ENCODE data around the gene AGPS. TPM values are rescaled to one million over a fixed set of nuclear protein-coding genes. Genes with fewer than 3 reads are reported as not detected.
"Not testable (repeated sequence)": the region's sequence is repeated elsewhere in the genome, so short reads cannot be mapped to it uniquely, and the experiment has no call there.

AGPS gene
- total RNA-seq, 2 experiments from 2014 or later, result 2.1 to 9.6 TPM

- Histone ChIP-seq H3K36me3 (ENCODE audit: insufficient read depth, low read length) (no peaks in the 10 kb centered on the region), H3K27ac (ENCODE audit: low read depth, low read length, poor library complexity, severe bottlenecking) (no peak overlapping the region), H3K4me3 (ENCODE audit: low read depth, low read length, poor library complexity, severe bottlenecking) (no peak overlapping the region), H3K79me2 (ENCODE audit: insufficient read depth, low read depth, low read length) (no peaks in the 10 kb centered on the region), H3K9me2 (ENCODE audit: insufficient read depth, low read length) (no peaks in the 10 kb centered on the region), H2AFZ (ENCODE audit: low read length) (no peak overlapping the region), H3K9me3 (ENCODE audit: low read length) (no peaks in the 10 kb centered on the region), H4K20me1 (ENCODE audit: insufficient read depth, low read length) (no peaks in the 10 kb centered on the region), H3K4me1 (ENCODE audit: insufficient read depth, low read length, poor library complexity, severe bottlenecking) (no peaks in the 10 kb centered on the region), H3K4me2 (ENCODE audit: low read length) (no peak overlapping the region)
- POLR2A ChIA-PET, result interaction anchor here (0.6 to 1.4 kb wide), 2 partner anchors 10 to 53 kb away, joined by 3 read pairs; no protein-coding TSS in a partner anchor
- TF ChIP-seq EZH2phosphoT487 (IDR thresholded peaks at IDR 0.05; ENCODE audit: borderline replicate concordance, low read depth, low read length), result no peak
- TF ChIP-seq CTCF (conservative IDR thresholded peaks at IDR 0.05; ENCODE audit: low read length), result no peak
- DNase-seq (ENCODE audit: low spot score), result no peak
- intact Hi-C loops (cut with micrococcal nuclease; ENCODE audit: unreplicated experiment), result no loop called here
- CTCF ChIA-PET (ENCODE audit: unreplicated experiment), result no interaction called here
- no TSS peak for BruUV-seq (replicated peaks)
Observed at GRCh38 chr2:177348118-177348654, 44.4 kb upstream of the AGPS start.

GRCh38 chr2:177348733-177349693 is 43.6 kb upstream of the AGPS start:
- Histone ChIP-seq H2AFZ (ENCODE audit: low read length) (no peak overlapping the region), H3K4me1 (ENCODE audit: insufficient read depth, low read length, poor library complexity, severe bottlenecking) (no peaks in the 10 kb centered on the region), H3K4me2 (ENCODE audit: low read length) (no peak overlapping the region), H3K79me2 (ENCODE audit: insufficient read depth, low read depth, low read length) (no peaks in the 10 kb centered on the region), H3K4me3 (ENCODE audit: low read depth, low read length, poor library complexity, severe bottlenecking) (no peak overlapping the region), H3K9me3 (ENCODE audit: low read length) (no peaks in the 10 kb centered on the region), H3K9me2 (ENCODE audit: insufficient read depth, low read length) (no peaks in the 10 kb centered on the region), H4K20me1 (ENCODE audit: insufficient read depth, low read length) (no peaks in the 10 kb centered on the region), H3K27ac (ENCODE audit: low read depth, low read length, poor library complexity, severe bottlenecking) (no peak overlapping the region), H3K36me3 (ENCODE audit: insufficient read depth, low read length) (no peaks in the 10 kb centered on the region)
- BruUV-seq (replicated peaks), result no TSS peak
- POLR2A ChIA-PET, result interaction anchor here (0.6 to 1.4 kb wide), 3 partner anchors 10 to 353 kb away, joined by 3 read pairs; no protein-coding TSS in a partner anchor
- CTCF ChIA-PET (ENCODE audit: unreplicated experiment), result no interaction called here
- intact Hi-C loops (cut with micrococcal nuclease; ENCODE audit: unreplicated experiment), result no loop called here
- DNase-seq (ENCODE audit: low spot score), result no peak
- TF ChIP-seq EZH2phosphoT487 (IDR thresholded peaks at IDR 0.05; ENCODE audit: borderline replicate concordance, low read depth, low read length) (no peak), CTCF (conservative IDR thresholded peaks at IDR 0.05; ENCODE audit: low read length) (no peak)

- H3K27ac ChIP-seq (ENCODE audit: low read depth, low read length, poor library complexity, severe bottlenecking); BruUV-seq (replicated peaks); H2AFZ ChIP-seq (ENCODE audit: low read length); H3K79me2 ChIP-seq (ENCODE audit: insufficient read depth, low read depth, low read length); DNase-seq (ENCODE audit: low spot score); H3K4me2 ChIP-seq (ENCODE audit: low read length); H3K36me3 ChIP-seq (ENCODE audit: insufficient read depth, low read length); POLR2A ChIA-PET; H3K4me1 ChIP-seq (ENCODE audit: insufficient read depth, low read length, poor library complexity, severe bottlenecking); H3K9me2 ChIP-seq (ENCODE audit: insufficient read depth, low read length); intact Hi-C loops (cut with micrococcal nuclease; ENCODE audit: unreplicated experiment); H3K9me3 ChIP-seq (ENCODE audit: low read length); H3K4me3 ChIP-seq (ENCODE audit: low read depth, low read length, poor library complexity, severe bottlenecking); H4K20me1 ChIP-seq (ENCODE audit: insufficient read depth, low read length): not testable (repeated sequence)
- CTCF ChIA-PET (ENCODE audit: unreplicated experiment), result interaction anchor here (0.5 kb wide), 1 partner anchor 1081 kb away, joined by 4 read pairs; the partner anchor contains the start of gene MTX2
Observed at GRCh38 chr2:177350624-177351023, 41.9 kb upstream of the AGPS start.

- BruUV-seq (replicated peaks), result not testable (repeated sequence)
Observed at GRCh38 chr2:177351121-177351520, 41.5 kb upstream of the AGPS start.

More at GRCh38 chr2:177351121-177351520, 41.5 kb upstream of the AGPS start:
- H3K79me2 ChIP-seq (ENCODE audit: insufficient read depth, low read depth, low read length); H2AFZ ChIP-seq (ENCODE audit: low read length); CTCF ChIA-PET (ENCODE audit: unreplicated experiment); H3K27ac ChIP-seq (ENCODE audit: low read depth, low read length, poor library complexity, severe bottlenecking); intact Hi-C loops (cut with micrococcal nuclease; ENCODE audit: unreplicated experiment); H4K20me1 ChIP-seq (ENCODE audit: insufficient read depth, low read length); H3K9me3 ChIP-seq (ENCODE audit: low read length); H3K9me2 ChIP-seq (ENCODE audit: insufficient read depth, low read length); DNase-seq (ENCODE audit: low spot score); H3K4me2 ChIP-seq (ENCODE audit: low read length); H3K4me1 ChIP-seq (ENCODE audit: insufficient read depth, low read length, poor library complexity, severe bottlenecking); H3K36me3 ChIP-seq (ENCODE audit: insufficient read depth, low read length); H3K4me3 ChIP-seq (ENCODE audit: low read depth, low read length, poor library complexity, severe bottlenecking): not testable (repeated sequence)
- POLR2A ChIA-PET, result interaction anchor here (0.6 kb wide), 1 partner anchor 301 kb away, joined by 4 read pairs; no protein-coding TSS in a partner anchor
